ENCODE measurements around the gene SORCS3. TPM values are rescaled to one million over a fixed set of nuclear protein-coding genes. Genes with fewer than 3 reads are reported as not detected.

The SORCS3 gene
- total RNA-seq, 1 donor from 2014 or later = not detected

DNA sequence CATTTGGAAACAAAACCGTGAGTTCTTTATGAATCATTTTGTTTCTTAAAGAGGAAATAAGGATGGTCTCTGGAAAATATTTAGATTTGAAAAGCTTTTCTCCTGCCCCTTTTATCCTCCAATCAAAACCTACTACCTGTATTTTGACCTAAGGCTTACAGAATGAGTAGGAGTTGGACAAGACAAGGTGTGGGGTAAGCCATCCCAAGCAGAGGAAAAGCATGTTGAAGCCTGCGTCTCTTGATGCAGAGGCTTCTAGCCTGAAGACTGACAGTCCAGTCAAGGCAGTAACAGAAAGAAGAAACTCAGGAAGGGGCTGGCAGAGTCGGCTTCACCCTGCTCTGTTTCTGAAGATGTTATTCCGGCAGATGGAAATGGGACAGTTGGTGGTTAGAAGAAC is 551.1 kb downstream of the SORCS3 start:
- DNase-seq (ENCODE audit: low read depth) (peak; percentile 73), FAIRE-seq (no peak)
- TF ChIP-seq, protein P1, sequence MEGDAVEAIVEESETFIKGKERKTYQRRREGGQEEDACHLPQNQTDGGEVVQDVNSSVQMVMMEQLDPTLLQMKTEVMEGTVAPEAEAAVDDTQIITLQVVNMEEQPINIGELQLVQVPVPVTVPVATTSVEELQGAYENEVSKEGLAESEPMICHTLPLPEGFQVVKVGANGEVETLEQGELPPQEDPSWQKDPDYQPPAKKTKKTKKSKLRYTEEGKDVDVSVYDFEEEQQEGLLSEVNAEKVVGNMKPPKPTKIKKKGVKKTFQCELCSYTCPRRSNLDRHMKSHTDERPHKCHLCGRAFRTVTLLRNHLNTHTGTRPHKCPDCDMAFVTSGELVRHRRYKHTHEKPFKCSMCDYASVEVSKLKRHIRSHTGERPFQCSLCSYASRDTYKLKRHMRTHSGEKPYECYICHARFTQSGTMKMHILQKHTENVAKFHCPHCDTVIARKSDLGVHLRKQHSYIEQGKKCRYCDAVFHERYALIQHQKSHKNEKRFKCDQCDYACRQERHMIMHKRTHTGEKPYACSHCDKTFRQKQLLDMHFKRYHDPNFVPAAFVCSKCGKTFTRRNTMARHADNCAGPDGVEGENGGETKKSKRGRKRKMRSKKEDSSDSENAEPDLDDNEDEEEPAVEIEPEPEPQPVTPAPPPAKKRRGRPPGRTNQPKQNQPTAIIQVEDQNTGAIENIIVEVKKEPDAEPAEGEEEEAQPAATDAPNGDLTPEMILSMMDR (IDR thresholded peaks at IDR 0.05; ENCODE audit: insufficient read depth, low read length, severe bottlenecking) = no peak
- H3K27me3 ChIP-seq (ENCODE audit: control insufficient read depth, insufficient read depth, low read length) = no peaks in the 10 kb centered on the region
- no peaks in the 10 kb centered on the region for H3K36me3 ChIP-seq (ENCODE audit: control insufficient read depth, insufficient read depth, low read length)
- no peak overlapping the region for H3K4me3 ChIP-seq (ENCODE audit: low read depth, low read length)

DNA sequence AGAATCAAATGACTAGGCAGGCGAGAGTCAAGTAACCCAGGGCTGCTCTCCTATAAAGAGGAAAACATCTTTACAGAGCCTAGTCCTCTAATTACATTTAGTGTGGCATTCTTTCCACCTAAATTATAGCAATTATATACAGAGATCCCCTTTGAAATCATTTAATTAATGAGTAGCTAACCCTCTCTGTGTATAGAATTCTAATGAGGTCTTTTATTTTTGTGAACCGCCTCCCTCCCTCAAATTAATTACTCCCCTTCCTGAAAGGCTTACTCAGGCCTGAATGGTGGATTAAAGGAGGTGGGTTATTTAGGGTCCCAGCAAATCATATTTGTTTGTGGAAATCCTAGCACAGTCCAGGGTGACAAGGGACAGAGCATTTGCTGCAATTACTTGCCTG is 551.8 kb downstream of the SORCS3 start:
- FAIRE-seq = no peak
- TF ChIP-seq, protein P1 (IDR thresholded peaks at IDR 0.05; ENCODE audit: insufficient read depth, low read length, severe bottlenecking) = no peak
- DNase-seq (ENCODE audit: low read depth) = no peak
- H3K27me3 ChIP-seq (ENCODE audit: control insufficient read depth, insufficient read depth, low read length) = no peaks in the 10 kb centered on the region
- no peak overlapping the region for H3K4me3 ChIP-seq (ENCODE audit: low read depth, low read length)
- H3K36me3 ChIP-seq (ENCODE audit: control insufficient read depth, insufficient read depth, low read length) = no peaks in the 10 kb centered on the region

DNA sequence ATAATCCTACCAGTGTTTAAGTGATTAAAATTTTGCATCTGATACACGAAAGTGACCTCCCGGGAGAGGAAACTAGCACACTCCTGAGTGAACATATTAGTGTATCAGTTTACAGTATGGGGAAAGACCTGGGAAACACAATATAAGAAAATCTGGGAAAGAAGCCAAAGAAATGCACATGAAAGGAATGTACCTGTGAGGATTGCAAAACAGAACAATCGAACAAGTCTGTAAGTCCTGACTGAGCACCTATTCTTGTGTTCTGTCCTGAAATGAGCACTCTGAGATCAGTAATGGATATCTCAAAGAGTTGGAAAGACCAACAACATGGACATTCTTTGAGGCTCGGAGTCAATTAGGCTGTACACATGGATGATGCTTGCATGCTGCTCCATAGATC is 554.7 kb downstream of the SORCS3 start:
- H3K4me3 ChIP-seq (ENCODE audit: low read depth, low read length) = no peak overlapping the region
- peak; percentile 98 for FAIRE-seq
- DNase-seq (ENCODE audit: low read depth) = peak; percentile 99

DNA sequence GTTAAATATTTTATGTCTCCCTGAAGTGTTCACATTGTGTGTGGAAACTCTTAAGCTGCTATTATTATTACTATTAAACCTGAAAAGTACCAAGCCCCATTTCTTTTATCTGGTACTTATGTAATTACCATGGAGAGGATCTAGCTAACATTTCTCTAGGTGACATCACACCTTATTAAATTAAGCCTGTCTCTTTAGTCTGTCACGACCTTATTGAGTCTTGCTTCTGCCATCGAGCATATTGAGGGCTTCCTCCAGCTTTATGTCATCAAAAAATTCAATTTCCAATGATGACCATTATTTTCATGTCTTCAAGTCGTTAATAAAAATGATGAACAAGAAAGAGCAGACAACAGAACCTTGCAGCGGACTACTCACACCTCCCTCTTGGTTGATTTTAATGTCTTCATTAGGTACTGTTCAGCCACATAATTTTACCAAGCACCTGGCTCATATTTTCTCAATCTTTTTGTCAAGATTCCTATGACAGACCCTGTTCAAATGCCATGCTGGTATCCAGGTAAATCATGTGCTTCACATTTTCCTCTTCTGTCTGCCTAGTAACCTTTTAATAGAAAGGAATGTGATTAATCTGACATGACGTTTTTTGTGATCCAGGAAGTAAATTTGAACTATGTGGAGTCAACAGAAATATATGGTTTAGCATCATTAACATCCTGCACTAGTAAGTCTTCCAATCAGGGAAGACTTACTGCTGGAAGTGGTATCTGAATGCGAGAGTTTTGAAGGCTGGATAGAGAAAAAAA is 556.7 kb downstream of the SORCS3 start:
- no peak overlapping the region for H3K4me3 ChIP-seq (ENCODE audit: low read depth, low read length)
- TF ChIP-seq, protein P1 (IDR thresholded peaks at IDR 0.05; ENCODE audit: insufficient read depth, low read length, severe bottlenecking) = no peak
- no peaks in the 10 kb centered on the region for H3K36me3 ChIP-seq (ENCODE audit: control insufficient read depth, insufficient read depth, low read length)
- H3K27me3 ChIP-seq (ENCODE audit: control insufficient read depth, insufficient read depth, low read length) = no peaks in the 10 kb centered on the region
- DNase-seq (ENCODE audit: low read depth) = no peak
- no peak for FAIRE-seq

More for the DNA sequence above, 554.7 kb downstream of the SORCS3 start:
- TF ChIP-seq, protein P1 (IDR thresholded peaks at IDR 0.05; ENCODE audit: insufficient read depth, low read length, severe bottlenecking) = no peak
- Histone ChIP-seq H3K36me3 (ENCODE audit: control insufficient read depth, insufficient read depth, low read length) (no peaks in the 10 kb centered on the region), H3K27me3 (ENCODE audit: control insufficient read depth, insufficient read depth, low read length) (no peaks in the 10 kb centered on the region)

DNA sequence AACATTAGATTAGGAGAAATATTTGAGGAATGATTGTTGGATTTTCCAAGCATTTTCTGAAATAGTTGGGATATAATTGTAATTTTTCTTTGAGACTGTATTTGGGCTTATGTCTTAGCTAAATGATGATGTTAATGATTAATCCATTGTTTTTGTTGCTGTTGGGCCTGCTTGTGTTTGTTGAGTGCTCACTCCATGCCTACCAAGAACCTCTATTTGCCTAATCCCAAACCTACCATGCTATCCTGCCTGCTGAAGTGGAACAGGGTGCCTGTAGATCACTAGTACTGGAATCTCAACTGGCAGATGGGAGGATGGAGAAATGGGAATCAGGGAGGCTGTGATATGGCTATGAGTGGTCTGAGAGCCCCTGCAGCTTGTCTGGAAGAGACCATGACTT is 565.5 kb downstream of the SORCS3 start:
- TF ChIP-seq, protein P1 (IDR thresholded peaks at IDR 0.05; ENCODE audit: insufficient read depth, low read length, severe bottlenecking) = no peak
- Histone ChIP-seq H3K36me3 (ENCODE audit: control insufficient read depth, insufficient read depth, low read length) (no peaks in the 10 kb centered on the region), H3K4me3 (ENCODE audit: low read depth, low read length) (no peak overlapping the region), H3K27me3 (ENCODE audit: control insufficient read depth, insufficient read depth, low read length) (no peaks in the 10 kb centered on the region)
- DNase-seq (ENCODE audit: low read depth) (no peak), FAIRE-seq (no peak)

All from bronchial epithelial cell (primary cell).